HEK293 (cell line): Measurements from ENCODE around the gene MBLAC1.

ENCODE experiments used
- MYNN ChIP-seq: fragments of 450-650 bp; formaldehyde crosslinking; IDR thresholded peaks from 2 replicates; pipeline ENCODE4 v1.5.1; 2016; ENCODE audit warnings: missing biosample characterization, missing genetic modification characterization, borderline replicate concordance
- ZNF10 ChIP-seq: fragments of 450-650 bp; formaldehyde crosslinking; IDR thresholded peaks from 2 replicates; pipeline ENCODE4 v1.5.1; 2017; ENCODE audit warnings: missing biosample characterization, missing genetic modification characterization
- ZNF121 ChIP-seq: fragments of 450-650 bp; formaldehyde crosslinking; IDR thresholded peaks from 2 replicates; pipeline ENCODE4 v1.5.1; 2016; ENCODE audit warnings: missing biosample characterization, missing genetic modification characterization
- ZNF140 ChIP-seq: fragments of 450-650 bp; formaldehyde crosslinking; IDR thresholded peaks from 2 replicates; pipeline ENCODE4 v1.5.1; 2016; ENCODE audit warnings: missing biosample characterization, missing genetic modification characterization
- ZNF280C ChIP-seq: fragments of 450-650 bp; formaldehyde crosslinking; IDR thresholded peaks from 2 replicates; pipeline ENCODE4 v1.5.1; 2016; ENCODE audit warnings: missing biosample characterization, missing genetic modification characterization
- ZSCAN30 ChIP-seq: fragments of 450-650 bp; IDR thresholded peaks from 2 replicates; pipeline ENCODE4 v1.5.1; 2018; ENCODE audit warnings: missing biosample characterization, mild to moderate bottlenecking, missing genetic modification characterization, moderate library complexity
- TF ChIP-seq, protein P1 (sequence below): fragments of 450-650 bp; formaldehyde crosslinking; IDR thresholded peaks from 2 replicates; pipeline ENCODE4 v1.5.1; 2016; ENCODE audit warnings: missing biosample characterization, missing genetic modification characterization

GRCh38 chr7:100126239-100126930 lies 382 bp upstream of the MBLAC1 start:
- TF ChIP-seq ZNF121 (no peak), ZSCAN30 (tag by site-specific recombination) (no peak; the same call in 1 of the 2 replicates), ZNF140 (tag by site-specific recombination) (no peak), MYNN (tag by site-specific recombination) (no peak), ZNF280C (no peak), ZNF10 (tag by site-specific recombination) (peak; percentile 95; the same call in 1 of the 2 replicates)
- TF ChIP-seq, protein P1, sequence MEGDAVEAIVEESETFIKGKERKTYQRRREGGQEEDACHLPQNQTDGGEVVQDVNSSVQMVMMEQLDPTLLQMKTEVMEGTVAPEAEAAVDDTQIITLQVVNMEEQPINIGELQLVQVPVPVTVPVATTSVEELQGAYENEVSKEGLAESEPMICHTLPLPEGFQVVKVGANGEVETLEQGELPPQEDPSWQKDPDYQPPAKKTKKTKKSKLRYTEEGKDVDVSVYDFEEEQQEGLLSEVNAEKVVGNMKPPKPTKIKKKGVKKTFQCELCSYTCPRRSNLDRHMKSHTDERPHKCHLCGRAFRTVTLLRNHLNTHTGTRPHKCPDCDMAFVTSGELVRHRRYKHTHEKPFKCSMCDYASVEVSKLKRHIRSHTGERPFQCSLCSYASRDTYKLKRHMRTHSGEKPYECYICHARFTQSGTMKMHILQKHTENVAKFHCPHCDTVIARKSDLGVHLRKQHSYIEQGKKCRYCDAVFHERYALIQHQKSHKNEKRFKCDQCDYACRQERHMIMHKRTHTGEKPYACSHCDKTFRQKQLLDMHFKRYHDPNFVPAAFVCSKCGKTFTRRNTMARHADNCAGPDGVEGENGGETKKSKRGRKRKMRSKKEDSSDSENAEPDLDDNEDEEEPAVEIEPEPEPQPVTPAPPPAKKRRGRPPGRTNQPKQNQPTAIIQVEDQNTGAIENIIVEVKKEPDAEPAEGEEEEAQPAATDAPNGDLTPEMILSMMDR (tag by site-specific recombination), result no peak
